Fibroblast of villous mesenchyme (primary cell): ENCODE measurements around the gene PRKAR2B. TPM values are rescaled to one million over a fixed set of nuclear protein-coding genes. Genes with fewer than 3 reads are reported as not detected.
"Not testable (repeated sequence)": the region's sequence is repeated elsewhere in the genome, so short reads cannot be mapped to it uniquely, and the experiment has no call there.

Source experiments
- DNase-seq: peaks from one replicate; pipeline ENCODE4 v3.0.0-alpha.2; 2010; ENCODE audit warnings: low read depth
- H3K4me3 ChIP-seq: 2 replicates; pipeline ENCODE4 v1.5.1; 2011; ENCODE audit warnings: low read depth, mild to moderate bottlenecking, low read length
- CTCF ChIP-seq: IDR thresholded peaks from 2 replicates; pipeline ENCODE4 v1.5.1; 2012; ENCODE audit warnings: low read depth, mild to moderate bottlenecking, low read length; ENCODE audit not compliant: insufficient read depth
- total RNA-seq: library from RNA; depleted of rRNA; stranded (reverse); fragments of >200 nt; gene quantifications from 2 replicates; pipeline ENCODE4 v1.2.3, GENCODE V29; 2012

The PRKAR2B gene
- total RNA-seq, 1 donor = 3.9 TPM

GRCh38 chr7:107154826-107155225 lies 110.3 kb downstream of the PRKAR2B start:
- no peak for DNase-seq
- H3K4me3 ChIP-seq = no peak overlapping the region
- TF ChIP-seq CTCF = no peak

- not testable (repeated sequence) for DNase-seq
Observed at GRCh38 chr7:107155726-107156125, 111.2 kb downstream of the PRKAR2B start.

GRCh38 chr7:107157091-107157490 lies 112.6 kb downstream of the PRKAR2B start:
- no peak overlapping the region for H3K4me3 ChIP-seq
- DNase-seq = no peak
- TF ChIP-seq CTCF = no peak

More at GRCh38 chr7:107155726-107156125, 111.2 kb downstream of the PRKAR2B start:
- H3K4me3 ChIP-seq = not testable (repeated sequence)

- no peak for TF ChIP-seq CTCF
- no peak for DNase-seq
- no peak overlapping the region for H3K4me3 ChIP-seq
Observed at GRCh38 chr7:107158028-107158427, 113.5 kb downstream of the PRKAR2B start.

- no peak for TF ChIP-seq CTCF
- H3K4me3 ChIP-seq = no peak overlapping the region
- DNase-seq = no peak
Observed at GRCh38 chr7:107160389-107160788, 115.9 kb downstream of the PRKAR2B start.

- no peak for TF ChIP-seq CTCF
- DNase-seq = no peak
- no peak overlapping the region for H3K4me3 ChIP-seq
Observed at GRCh38 chr7:107161415-107161814, 116.9 kb downstream of the PRKAR2B start.

GRCh38 chr7:107162475-107162874 lies 118.0 kb downstream of the PRKAR2B start:
- no peak for TF ChIP-seq CTCF
- no peak overlapping the region for H3K4me3 ChIP-seq
- no peak for DNase-seq
